ENCODE measurements around the gene WDR48.

- TF ChIP-seq POLR2A (IDR thresholded peaks at IDR 0.05) = no peak
- no peak for TF ChIP-seq CTCF (IDR thresholded peaks at IDR 0.05)
These were observed 53.9 kb downstream of the WDR48 start for GRCh38 chr3:39105687-39106063.

Data from uterus (tissue), 2 donors.